Activated T-cell treated with anti-CD3 and anti-CD28 coated beads, Interleukin-2, amount 50 U/mL, for 72 hours (primary cell): ENCODE data around the gene KSR1. TPM values are rescaled to one million over a fixed set of nuclear protein-coding genes. Genes with fewer than 3 reads are reported as not detected.
A peak's percentile ranks its signal among the peaks of the same experiment; 100 is the strongest.
"Not testable (repeated sequence)": the region's sequence is repeated elsewhere in the genome, so short reads cannot be mapped to it uniquely, and the experiment has no call there.

Source experiments
- ATAC-seq, 2 donors: fragments of 150-1000 bp; cut with Tn5 transposase; replicated peaks in 1 of 2; 2 replicates each; pipeline ENCODE4 v1.10.0; 2021; ENCODE audit warnings: moderate library complexity in 2 of 2, mild to moderate bottlenecking in 1 of 2
- DNase-seq, 2 donors: peaks; one replicate each; pipeline ENCODE4 v3.0.0; 2021 to 2022; ENCODE audit warnings: mixed read lengths in 1 of 2
- H3K27ac Mint-ChIP-seq: one replicate; pipeline ENCODE4 v1.8.0; 2022; ENCODE audit warnings: mild to moderate bottlenecking, moderate library complexity, mixed read lengths
- H3K27me3 Mint-ChIP-seq: one replicate; pipeline ENCODE4 v1.8.0; 2022; ENCODE audit warnings: low read depth, mixed read lengths
- H3K36me3 Mint-ChIP-seq, 2 donors: one replicate each; pipeline ENCODE4 v1.8.0; 2022; ENCODE audit warnings: mixed read lengths in 2 of 2, mild to moderate bottlenecking in 1 of 2; ENCODE audit not compliant: insufficient read depth in 2 of 2
- H3K4me1 Mint-ChIP-seq: one replicate; pipeline ENCODE4 v1.8.0; 2022; ENCODE audit warnings: low read depth, mixed read lengths
- H3K4me3 Mint-ChIP-seq, 2 donors: one replicate each; pipeline ENCODE4 v1.8.0; 2022; ENCODE audit warnings: mild to moderate bottlenecking in 2 of 2, mixed read lengths in 2 of 2, moderate library complexity in 2 of 2
- H3K9me3 Mint-ChIP-seq, 2 donors: one replicate each; pipeline ENCODE4 v1.8.0; 2022; ENCODE audit warnings: mixed read lengths in 2 of 2
- total RNA-seq, 2 donors: library from RNA; stranded (reverse); gene quantifications; one replicate each; pipeline ENCODE4 v1.2.3, GENCODE V29; 2022

KSR1 gene
- total RNA-seq, 2 donors from 2014 or later: 191 to 296 TPM

GRCh38 chr17:27649929-27650328, 193.7 kb downstream of the KSR1 start:
- DNase-seq (no peak), ATAC-seq (no peak)
- Mint-ChIP-seq H3K27me3 (no peaks in the 10 kb centered on the region), H3K4me1 (peaks cover 7% of the 10 kb centered on the region), H3K36me3 (peaks cover 1 to 2% of the 10 kb centered on the region in 2 donors), H3K27ac (no peak overlapping the region), H3K4me3 (no peak overlapping the region), H3K9me3 (no peaks in the 10 kb centered on the region)

- Mint-ChIP-seq H3K9me3 (no peaks in the 10 kb centered on the region), H3K4me1 (peaks cover 7% of the 10 kb centered on the region), H3K27me3 (no peaks in the 10 kb centered on the region), H3K36me3 (peaks cover under 1 to 2% of the 10 kb centered on the region in 2 donors), H3K27ac (no peak overlapping the region), H3K4me3 (no peak overlapping the region)
- no peak for ATAC-seq
- DNase-seq: no peak
Measured at GRCh38 chr17:27650836-27651235, 194.6 kb downstream of the KSR1 start.

- ATAC-seq: peak; percentile 34 to 54
- Mint-ChIP-seq H3K4me3 (no peak overlapping the region), H3K36me3 (peaks cover 0 to 2% of the 10 kb centered on the region in 2 donors)
Measured at GRCh38 chr17:27651411-27652345, 195.4 kb downstream of the KSR1 start.

GRCh38 chr17:27653449-27653971, 197.3 kb downstream of the KSR1 start:
- not testable (repeated sequence) for H3K27ac Mint-ChIP-seq, H3K27me3 Mint-ChIP-seq, ATAC-seq, DNase-seq, H3K36me3 Mint-ChIP-seq, H3K9me3 Mint-ChIP-seq, H3K4me3 Mint-ChIP-seq, H3K4me1 Mint-ChIP-seq

More at GRCh38 chr17:27651411-27652345, 195.4 kb downstream of the KSR1 start:
- no peaks in the 10 kb centered on the region for H3K27me3 Mint-ChIP-seq
- no peaks in the 10 kb centered on the region for H3K9me3 Mint-ChIP-seq
- DNase-seq: peak; percentile 66 to 72
- H3K27ac Mint-ChIP-seq: no peak overlapping the region
- peaks cover 7% of the 10 kb centered on the region for H3K4me1 Mint-ChIP-seq

- Mint-ChIP-seq H3K9me3 (no peaks in the 10 kb centered on the region), H3K4me3 (no peak overlapping the region), H3K27ac (no peak overlapping the region), H3K27me3 (no peaks in the 10 kb centered on the region), H3K4me1 (peaks cover 7% of the 10 kb centered on the region), H3K36me3 (no peaks in the 10 kb centered on the region)
- no peak for ATAC-seq
- DNase-seq: no peak
Measured at GRCh38 chr17:27654136-27654535, 197.9 kb downstream of the KSR1 start.

GRCh38 chr17:27654654-27655524, 198.6 kb downstream of the KSR1 start:
- H3K4me3 Mint-ChIP-seq: no peak overlapping the region
- no peaks in the 10 kb centered on the region for H3K9me3 Mint-ChIP-seq
- H3K36me3 Mint-ChIP-seq: no peaks in the 10 kb centered on the region
- H3K27me3 Mint-ChIP-seq: no peaks in the 10 kb centered on the region
- ATAC-seq (peak; percentile 83 to 85), DNase-seq (peak; percentile 77 to 80)
- no peak overlapping the region for H3K27ac Mint-ChIP-seq
- H3K4me1 Mint-ChIP-seq: peaks cover 7% of the 10 kb centered on the region

GRCh38 chr17:27655525-27656111, 199.4 kb downstream of the KSR1 start:
- H3K4me3 Mint-ChIP-seq, H3K27me3 Mint-ChIP-seq, H3K27ac Mint-ChIP-seq, DNase-seq, ATAC-seq, H3K36me3 Mint-ChIP-seq, H3K9me3 Mint-ChIP-seq, H3K4me1 Mint-ChIP-seq: not testable (repeated sequence)

- not testable (repeated sequence) for H3K4me1 Mint-ChIP-seq, ATAC-seq, H3K27ac Mint-ChIP-seq, H3K36me3 Mint-ChIP-seq, H3K4me3 Mint-ChIP-seq, DNase-seq, H3K9me3 Mint-ChIP-seq, H3K27me3 Mint-ChIP-seq
Measured at GRCh38 chr17:27656620-27657019, 200.4 kb downstream of the KSR1 start.

GRCh38 chr17:27657620-27658019, 201.4 kb downstream of the KSR1 start:
- Mint-ChIP-seq H3K27ac (no peak overlapping the region), H3K4me1 (peaks cover 7% of the 10 kb centered on the region), H3K36me3 (no peaks in the 10 kb centered on the region), H3K4me3 (no peak overlapping the region), H3K9me3 (no peaks in the 10 kb centered on the region), H3K27me3 (no peaks in the 10 kb centered on the region)
- ATAC-seq (no peak), DNase-seq (no peak)

GRCh38 chr17:27659683-27660082, 203.4 kb downstream of the KSR1 start:
- Mint-ChIP-seq H3K4me3 (no peak overlapping the region), H3K36me3 (no peaks in the 10 kb centered on the region), H3K9me3 (no peaks in the 10 kb centered on the region), H3K27ac (no peak overlapping the region), H3K4me1 (peaks cover 3% of the 10 kb centered on the region), H3K27me3 (no peaks in the 10 kb centered on the region)
- no peak for ATAC-seq
- DNase-seq: no peak

- no peak overlapping the region for H3K27ac Mint-ChIP-seq
- no peak for DNase-seq
- H3K27me3 Mint-ChIP-seq: no peaks in the 10 kb centered on the region
- H3K36me3 Mint-ChIP-seq: no peaks in the 10 kb centered on the region
- no peaks in the 10 kb centered on the region for H3K9me3 Mint-ChIP-seq
- no peaks in the 10 kb centered on the region for H3K4me1 Mint-ChIP-seq
- H3K4me3 Mint-ChIP-seq: no peak overlapping the region
- ATAC-seq: no peak
Measured at GRCh38 chr17:27660436-27660835, 204.2 kb downstream of the KSR1 start.

- Mint-ChIP-seq H3K36me3 (no peaks in the 10 kb centered on the region), H3K27ac (no peak overlapping the region), H3K9me3 (no peaks in the 10 kb centered on the region), H3K27me3 (no peaks in the 10 kb centered on the region), H3K4me3 (no peak overlapping the region), H3K4me1 (no peaks in the 10 kb centered on the region)
- DNase-seq (no peak), ATAC-seq (no peak)
Measured at GRCh38 chr17:27663936-27664605, 207.8 kb downstream of the KSR1 start.
